Mesothelial cell of epicardium (in vitro differentiated cells): Measurements from ENCODE around the gene REPIN1. TPM values are rescaled to one million over a fixed set of nuclear protein-coding genes. Genes with fewer than 3 reads are reported as not detected.

Experiments used
- DNase-seq, 2 experiments: peaks; one replicate each; pipeline ENCODE4 v3.0.0; 2021; ENCODE audit warnings: low spot score in 2 of 2; ENCODE audit not compliant: unreplicated experiment in 2 of 2
- H3K27ac Mint-ChIP-seq: 2 replicates; pipeline ENCODE4 v1.8.0; 2021; ENCODE audit warnings: mixed read lengths
- H3K27me3 Mint-ChIP-seq: 2 replicates; pipeline ENCODE4 v1.8.0; 2021; ENCODE audit warnings: low read depth, mixed read lengths
- H3K36me3 Mint-ChIP-seq: 2 replicates; pipeline ENCODE4 v1.8.0; 2021; ENCODE audit warnings: mixed read lengths
- H3K4me1 Mint-ChIP-seq: 2 replicates; pipeline ENCODE4 v1.8.0; 2021; ENCODE audit warnings: mixed read lengths
- H3K4me3 Mint-ChIP-seq: 2 replicates; pipeline ENCODE4 v1.8.0; 2021; ENCODE audit warnings: mild to moderate bottlenecking, moderate library complexity, mixed read lengths
- H3K9me3 Mint-ChIP-seq: 2 replicates; pipeline ENCODE4 v1.8.0; 2021; ENCODE audit warnings: mixed read lengths
- CTCF ChIP-seq: fragments of 200-600 bp; sonication (generic); IDR thresholded peaks from one replicate; pipeline ENCODE4 v1.5.0; 2021; ENCODE audit warnings: antibody characterized with exemption; ENCODE audit not compliant: unreplicated experiment
- total RNA-seq: library from RNA; stranded (reverse); gene quantifications from 3 replicates; pipeline ENCODE4 v1.2.1, GENCODE V29; 2021

Gene REPIN1
- total RNA-seq, 1 donor from 2014 or later, result 148 TPM

GRCh38 chr7:150372271-150373048 is 3.8 kb downstream of the REPIN1 start:
- H3K4me1 Mint-ChIP-seq, result peaks cover 65% of the 10 kb centered on the region
- no peaks in the 10 kb centered on the region for H3K27me3 Mint-ChIP-seq
- H3K36me3 Mint-ChIP-seq, result peaks cover 4% of the 10 kb centered on the region
- H3K9me3 Mint-ChIP-seq, result no peaks in the 10 kb centered on the region
- TF ChIP-seq CTCF, result no peak
- H3K4me3 Mint-ChIP-seq, result no peak overlapping the region
- DNase-seq, result no peak
- peak overlapping the region; percentile 96 for H3K27ac Mint-ChIP-seq

- peaks cover 66% of the 10 kb centered on the region for H3K4me1 Mint-ChIP-seq
- H3K27me3 Mint-ChIP-seq, result no peaks in the 10 kb centered on the region
- DNase-seq, result no peak
- H3K36me3 Mint-ChIP-seq, result peaks cover 4% of the 10 kb centered on the region
- H3K9me3 Mint-ChIP-seq, result no peaks in the 10 kb centered on the region
- TF ChIP-seq CTCF, result no peak
- H3K27ac Mint-ChIP-seq, result peak overlapping the region; percentile 96
- peak overlapping the region; percentile 48 for H3K4me3 Mint-ChIP-seq
These were observed 4.6 kb downstream of the REPIN1 start for GRCh38 chr7:150373049-150373801.

GRCh38 chr7:150374026-150374425 is 5.4 kb downstream of the REPIN1 start:
- DNase-seq, result no peak
- Mint-ChIP-seq H3K4me1 (peaks cover 66% of the 10 kb centered on the region), H3K27ac (peak overlapping the region; percentile 96), H3K4me3 (peak overlapping the region; percentile 48), H3K36me3 (peaks cover 4% of the 10 kb centered on the region), H3K9me3 (no peaks in the 10 kb centered on the region), H3K27me3 (no peaks in the 10 kb centered on the region)
- TF ChIP-seq CTCF, result no peak

GRCh38 chr7:150374472-150374871 is 5.8 kb downstream of the REPIN1 start:
- Mint-ChIP-seq H3K36me3 (peaks cover 4% of the 10 kb centered on the region), H3K27me3 (no peaks in the 10 kb centered on the region), H3K9me3 (no peaks in the 10 kb centered on the region), H3K4me1 (peaks cover 61% of the 10 kb centered on the region), H3K27ac (peak overlapping the region; percentile 96), H3K4me3 (no peak overlapping the region)
- no peak for TF ChIP-seq CTCF
- no peak for DNase-seq

- DNase-seq, result no peak
- no peak for TF ChIP-seq CTCF
- peak overlapping the region; percentile 80 for H3K27ac Mint-ChIP-seq
- no peaks in the 10 kb centered on the region for H3K9me3 Mint-ChIP-seq
- peaks cover 4% of the 10 kb centered on the region for H3K36me3 Mint-ChIP-seq
- no peak overlapping the region for H3K4me3 Mint-ChIP-seq
- H3K27me3 Mint-ChIP-seq, result no peaks in the 10 kb centered on the region
- peaks cover 61% of the 10 kb centered on the region for H3K4me1 Mint-ChIP-seq
These were observed 7.3 kb downstream of the REPIN1 start for GRCh38 chr7:150375662-150376521.
